GM20431 (cell line): ENCODE data around the gene FBXL13.
"Not testable (repeated sequence)": the region's sequence is repeated elsewhere in the genome, so short reads cannot be mapped to it uniquely, and the experiment has no call there.

Source experiments
- in situ Hi-C: fragments of 300-500 bp; cut with MseI, MboI; formaldehyde crosslinking; loops from one replicate; pipeline ENCODE4 v1.15.0; 2020; ENCODE audit warnings: low sequenced_read_pairs; ENCODE audit not compliant: unreplicated experiment

Gene FBXL13

GRCh38 chr7:102912742-102913141, 161.9 kb downstream of the FBXL13 start, which contains the start of gene LRRC17:
LRRC17 (plus strand) TSS chr7:102913000; CDS start chr7:102933914, 20,914 bp downstream.
- in situ Hi-C loops = no loop called here

GRCh38 chr7:102908676-102909075, 165.9 kb downstream of the FBXL13 start:
- in situ Hi-C loops = no loop called here

- in situ Hi-C loops = not testable (repeated sequence)
These were observed 171.0 kb downstream of the FBXL13 start for GRCh38 chr7:102903576-102903975.

- in situ Hi-C loops = not testable (repeated sequence)
These were observed 172.5 kb downstream of the FBXL13 start for GRCh38 chr7:102902052-102902451.

GRCh38 chr7:102898532-102898859, 176.1 kb downstream of the FBXL13 start:
- in situ Hi-C loops = no loop called here

GRCh38 chr7:102897856-102898531, 176.6 kb downstream of the FBXL13 start:
- in situ Hi-C loops = no loop called here

- in situ Hi-C loops = no loop called here
These were observed 177.4 kb downstream of the FBXL13 start for GRCh38 chr7:102897211-102897631.

- in situ Hi-C loops = no loop called here
These were observed 178.0 kb downstream of the FBXL13 start for GRCh38 chr7:102896585-102896984.

GRCh38 chr7:102895602-102896001, 179.0 kb downstream of the FBXL13 start:
- in situ Hi-C loops = no loop called here

GRCh38 chr7:102892631-102893278, 181.8 kb downstream of the FBXL13 start:
- in situ Hi-C loops = no loop called here

GRCh38 chr7:102891693-102892261, 182.8 kb downstream of the FBXL13 start:
- in situ Hi-C loops = no loop called here

- in situ Hi-C loops = no loop called here
These were observed 183.5 kb downstream of the FBXL13 start for GRCh38 chr7:102890971-102891692.

- in situ Hi-C loops = no loop called here
These were observed 184.2 kb downstream of the FBXL13 start for GRCh38 chr7:102890292-102890970.

- in situ Hi-C loops = no loop called here
These were observed 184.7 kb downstream of the FBXL13 start for GRCh38 chr7:102889851-102890250.

- in situ Hi-C loops = no loop called here
These were observed 185.9 kb downstream of the FBXL13 start for GRCh38 chr7:102888561-102889233.

- in situ Hi-C loops = no loop called here
These were observed 191.3 kb downstream of the FBXL13 start for GRCh38 chr7:102883098-102883860.

GRCh38 chr7:102875700-102876295, 198.8 kb downstream of the FBXL13 start:
- in situ Hi-C loops = no loop called here

GRCh38 chr7:102874966-102875365, 199.6 kb downstream of the FBXL13 start:
- in situ Hi-C loops = no loop called here
